G401.6 (cell line): Measurements from ENCODE around the gene KCTD20.

Experiments used
- FAIRE-seq: peaks from 2 replicates; lab custom pipeline; 2012; peaks lifted over from hg19 to GRCh38; lab: Jason Lieb, UNC

KCTD20 gene

DNA sequence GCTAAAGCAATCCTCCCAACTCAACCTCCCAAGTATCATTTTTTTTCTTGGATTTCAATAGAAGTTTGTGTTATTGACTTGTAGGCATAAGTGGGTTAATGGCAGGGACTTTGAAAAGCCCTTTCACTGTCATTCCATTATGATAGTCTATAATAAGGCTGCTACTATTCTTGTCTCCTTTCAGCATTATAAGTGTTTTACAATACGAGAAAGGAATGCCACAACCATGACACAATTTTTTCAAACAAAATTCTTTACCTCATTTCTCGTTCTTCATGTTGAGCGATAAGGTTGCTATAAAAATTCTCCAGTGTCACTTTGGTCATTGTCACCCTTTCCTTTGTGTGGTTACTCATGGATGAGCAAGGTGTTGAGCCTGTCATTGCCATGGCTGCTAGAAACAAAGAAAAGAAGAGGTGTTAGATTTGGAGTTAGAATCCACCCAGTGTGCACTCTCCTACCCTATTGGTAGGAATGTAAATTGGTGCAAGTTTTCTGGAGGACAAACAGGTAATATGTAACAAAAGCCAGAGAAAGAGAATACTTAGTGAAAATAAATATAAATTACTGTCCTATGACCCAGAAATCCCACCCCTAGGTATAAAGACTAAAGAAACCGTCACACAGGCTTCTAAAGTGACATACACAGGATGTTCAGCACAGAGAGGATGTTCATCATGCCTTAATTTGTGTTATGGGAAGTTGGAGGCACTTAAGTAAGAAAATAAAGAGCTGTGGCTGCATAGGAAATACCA, 97.2 kb downstream of the KCTD20 start:
- no peak for FAIRE-seq
